Measurements from ENCODE around the gene CAMTA1.

DNA sequence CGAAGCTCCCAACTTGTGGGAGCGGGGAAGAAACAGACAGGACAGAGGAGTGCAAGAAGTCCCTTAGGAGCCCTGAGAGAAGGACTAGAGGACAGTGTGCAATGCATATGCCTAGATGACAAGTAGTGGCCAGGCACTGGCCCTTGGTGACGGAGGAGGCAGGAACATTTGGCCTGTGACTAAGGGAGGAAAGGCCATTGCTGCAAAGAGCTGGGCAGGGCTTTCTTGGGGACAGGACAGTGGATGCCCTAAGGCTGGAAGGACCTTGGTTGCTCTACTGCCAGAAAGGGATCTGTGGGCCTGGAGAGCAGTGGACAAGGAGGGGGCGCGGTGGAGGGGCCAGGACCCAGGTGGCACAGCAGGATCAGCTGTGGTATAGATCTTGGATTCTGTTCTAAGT, 481.3 kb downstream of the CAMTA1 start:
- TF ChIP-seq, protein P1, sequence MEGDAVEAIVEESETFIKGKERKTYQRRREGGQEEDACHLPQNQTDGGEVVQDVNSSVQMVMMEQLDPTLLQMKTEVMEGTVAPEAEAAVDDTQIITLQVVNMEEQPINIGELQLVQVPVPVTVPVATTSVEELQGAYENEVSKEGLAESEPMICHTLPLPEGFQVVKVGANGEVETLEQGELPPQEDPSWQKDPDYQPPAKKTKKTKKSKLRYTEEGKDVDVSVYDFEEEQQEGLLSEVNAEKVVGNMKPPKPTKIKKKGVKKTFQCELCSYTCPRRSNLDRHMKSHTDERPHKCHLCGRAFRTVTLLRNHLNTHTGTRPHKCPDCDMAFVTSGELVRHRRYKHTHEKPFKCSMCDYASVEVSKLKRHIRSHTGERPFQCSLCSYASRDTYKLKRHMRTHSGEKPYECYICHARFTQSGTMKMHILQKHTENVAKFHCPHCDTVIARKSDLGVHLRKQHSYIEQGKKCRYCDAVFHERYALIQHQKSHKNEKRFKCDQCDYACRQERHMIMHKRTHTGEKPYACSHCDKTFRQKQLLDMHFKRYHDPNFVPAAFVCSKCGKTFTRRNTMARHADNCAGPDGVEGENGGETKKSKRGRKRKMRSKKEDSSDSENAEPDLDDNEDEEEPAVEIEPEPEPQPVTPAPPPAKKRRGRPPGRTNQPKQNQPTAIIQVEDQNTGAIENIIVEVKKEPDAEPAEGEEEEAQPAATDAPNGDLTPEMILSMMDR (conservative IDR thresholded peaks at IDR 0.05; ENCODE audit: low read length), result no peak
- no peak for TF ChIP-seq EZH2phosphoT487 (IDR thresholded peaks at IDR 0.05; ENCODE audit: borderline replicate concordance, low read depth, low read length)
